HCT116 (cell line): ENCODE results near the gene SPATS1. TPM values are rescaled to one million over a fixed set of nuclear protein-coding genes. Genes with fewer than 3 reads are reported as not detected.

Experiments
- ATAC-seq: fragments of 200-7000 bp; cut with Tn5 transposase; 2 replicates; pipeline ENCODE4 v1.9.1; 2020; ENCODE audit warnings: mild to moderate bottlenecking, moderate library complexity
- BruUV-seq: library from RNA; stranded (reverse); fragments of 400-500 nt; replicated peaks from 2 replicates; lab custom pipeline; 2021; lab: Mats Ljungman, UMichigan
- CTCF ChIA-PET: fragments of 300-600 bp; sonication (Branson Sonifier 250); formaldehyde crosslinking; loops from one replicate; lab custom pipeline; 2021; ENCODE audit warnings: antibody characterized with exemption; lab: Charles Lee
- POLR2A ChIA-PET: fragments of 300-600, 350-600 bp; sonication (Branson Sonifier 250); formaldehyde crosslinking; loops from one replicate; lab custom pipeline; 2021; ENCODE audit warnings: antibody characterized with exemption; lab: Charles Lee
- RAD21 ChIA-PET, 2 experiments: fragments of 300-600 bp; sonication (Branson Sonifier 250); formaldehyde crosslinking; loops; one replicate each; lab custom pipeline; 2023; ENCODE audit warnings: low total read pairs in 2 of 2; ENCODE audit not compliant: uncharacterized antibody in 2 of 2, unreplicated experiment in 2 of 2, low non-redundant PET in 1 of 2; lab: Charles Lee
- DNase-seq: peaks from one replicate; pipeline ENCODE4 v3.0.0-alpha.2; 2010; ENCODE audit warnings: low read depth, low spot score
- H2AFZ ChIP-seq: fragments of 200-600 bp; shearing (Covaris generic), sonication (generic); 2 replicates; pipeline ENCODE4 v1.6.1; 2017; ENCODE audit warnings: low read depth, mixed run types, mixed read lengths, antibody characterized with exemption, low read length; ENCODE audit not compliant: poor library complexity, severe bottlenecking
- H3K27ac ChIP-seq: 2 replicates; pipeline ENCODE4 v1.5.1; 2012; ENCODE audit warnings: low read depth, low read length
- H3K27me3 ChIP-seq: fragments of 200-600 bp; sonication (generic); 2 replicates; pipeline ENCODE4 v1.6.1; 2016; ENCODE audit warnings: mixed run types, low read length, mixed read lengths; ENCODE audit not compliant: insufficient read depth
- H3K36me3 ChIP-seq, 2 experiments: fragments of 200-500 bp in 1 of 2; fragments of 200-600 bp in 1 of 2; sonication (Bioruptor generic) in 1 of 2; sonication (generic) in 1 of 2; 2 replicates each; pipeline versions ENCODE4 v1.5.1 to v1.6.1; 2014 to 2016; ENCODE audit warnings: low read length in 2 of 2, inconsistent platforms in 1 of 2, mixed read lengths in 1 of 2, mixed run types in 1 of 2; ENCODE audit not compliant: insufficient read depth in 2 of 2, control insufficient read depth in 1 of 2
- H3K4me1 ChIP-seq, 2 experiments: fragments of 200-600 bp in 1 of 2; sonication (generic) in 1 of 2; 2 replicates each; pipeline versions ENCODE4 v1.5.1 to v1.6.1; 2012 to 2017; ENCODE audit warnings: low read length in 2 of 2, inconsistent platforms in 1 of 2, mild to moderate bottlenecking in 1 of 2, mixed read lengths in 1 of 2, mixed run types in 1 of 2, moderate library complexity in 1 of 2; ENCODE audit not compliant: insufficient read depth in 2 of 2, control insufficient read depth in 1 of 2
- H3K4me2 ChIP-seq: fragments of 200-600 bp; sonication (generic); 2 replicates; pipeline ENCODE4 v1.6.1; 2017; ENCODE audit warnings: mixed run types, low read length, mixed read lengths
- H3K4me3 ChIP-seq, 2 experiments: fragments of 200-600 bp in 1 of 2; sonication (generic) in 1 of 2; replicated peaks in 1 of 2; 2 replicates each; pipeline ENCODE4 v1.5.1; 2011 to 2016; ENCODE audit warnings: low read length in 2 of 2, control low read depth in 1 of 2, low read depth in 1 of 2, mild to moderate bottlenecking in 1 of 2, mixed read lengths in 1 of 2, mixed run types in 1 of 2
- H3K79me2 ChIP-seq: fragments of 200-600 bp; sonication (generic); 2 replicates; pipeline ENCODE4 v1.6.1; 2017; ENCODE audit warnings: mild to moderate bottlenecking, mixed run types, low read length, moderate library complexity, mixed read lengths; ENCODE audit not compliant: insufficient read depth
- H3K9ac ChIP-seq: fragments of 200-600 bp; sonication (generic); 2 replicates; pipeline ENCODE4 v1.6.1; 2016; ENCODE audit warnings: low read length, mixed read lengths
- H3K9me2 ChIP-seq: fragments of 200-600 bp; sonication (generic), shearing (Covaris generic); 2 replicates; pipeline ENCODE4 v1.6.1; 2017; ENCODE audit warnings: mixed run types, mild to moderate bottlenecking, moderate library complexity; ENCODE audit not compliant: insufficient read depth
- H3K9me3 ChIP-seq, 2 experiments: fragments of 200-500 bp in 1 of 2; fragments of 200-600 bp in 1 of 2; sonication (Bioruptor generic) in 1 of 2; sonication (generic) in 1 of 2; 2 replicates each; pipeline ENCODE4 v1.6.1; 2014 to 2017; ENCODE audit warnings: low read length in 2 of 2, mixed read lengths in 2 of 2, inconsistent platforms in 1 of 2, low read depth in 1 of 2, mild to moderate bottlenecking in 1 of 2, mixed run types in 1 of 2, moderate library complexity in 1 of 2; ENCODE audit not compliant: control insufficient read depth in 1 of 2, insufficient read depth in 1 of 2
- H4K20me1 ChIP-seq: fragments of 200-600 bp; sonication (generic), shearing (Covaris generic); 2 replicates; pipeline ENCODE4 v1.6.1; 2017; ENCODE audit warnings: mixed run types, mild to moderate bottlenecking, moderate library complexity; ENCODE audit not compliant: insufficient read depth
- CEBPB ChIP-seq: IDR thresholded peaks from 2 replicates; pipeline ENCODE4 v1.6.1; 2012; ENCODE audit warnings: low read depth
- EGR1 ChIP-seq: IDR thresholded peaks from 2 replicates; pipeline ENCODE4 v1.6.1; 2012; ENCODE audit warnings: low read depth
- ELF1 ChIP-seq: IDR thresholded peaks from 2 replicates; pipeline ENCODE4 v1.6.1; 2012; ENCODE audit warnings: low read depth, borderline replicate concordance
- EZH2 ChIP-seq: fragments of 200-600 bp; sonication (generic); IDR thresholded peaks from 2 replicates; pipeline ENCODE4 v1.6.1; 2017; ENCODE audit warnings: antibody characterized with exemption, mixed run types
- EZH2phosphoT487 ChIP-seq: fragments of 200-600 bp; IDR thresholded peaks from 2 replicates; pipeline ENCODE4 v1.6.1; 2018; ENCODE audit warnings: antibody characterized with exemption, borderline replicate concordance
- FOSL1 ChIP-seq: IDR thresholded peaks from 2 replicates; pipeline ENCODE4 v1.6.1; 2012; ENCODE audit warnings: low read depth
- JUND ChIP-seq: IDR thresholded peaks from 2 replicates; pipeline ENCODE4 v1.6.1; 2012
- POLR2AphosphoS5 ChIP-seq: IDR thresholded peaks from 2 replicates; pipeline ENCODE4 v1.6.1; 2011; ENCODE audit warnings: mild to moderate bottlenecking, low read depth, low read length, moderate library complexity
- RAD21 ChIP-seq: IDR thresholded peaks from 2 replicates; pipeline ENCODE4 v1.6.1; 2012; ENCODE audit warnings: low read depth, mild to moderate bottlenecking
- SP1 ChIP-seq: IDR thresholded peaks from 2 replicates; pipeline ENCODE4 v1.6.1; 2012; ENCODE audit warnings: low read depth
- SRF ChIP-seq: IDR thresholded peaks from 2 replicates; pipeline ENCODE4 v1.6.1; 2012; ENCODE audit warnings: low read depth
- TCF7L2 ChIP-seq: IDR thresholded peaks from 2 replicates; pipeline ENCODE4 v1.7.0; 2011; ENCODE audit warnings: borderline replicate concordance, inconsistent platforms; ENCODE audit not compliant: insufficient read depth, insufficient read length; ENCODE audit errors: extremely low read depth
- YY1 ChIP-seq: IDR thresholded peaks from 2 replicates; pipeline ENCODE4 v1.6.1; 2011; ENCODE audit warnings: low read length, low read depth, moderate library complexity, mild to moderate bottlenecking; ENCODE audit not compliant: insufficient replicate concordance; ENCODE audit errors: extremely low read depth
- intact Hi-C: fragments of 100-400 bp; cut with micrococcal nuclease; formaldehyde crosslinking; loops from 2 replicates; pipeline ENCODE4 v1.10.0; 2022
- total RNA-seq: library from RNA; stranded (reverse); gene quantifications from one replicate; pipeline ENCODE4 v1.2.1, GENCODE V29; 2021; ENCODE audit not compliant: unreplicated experiment
- TF ChIP-seq, protein P1 (sequence below), 3 experiments: fragments of 200-600 bp in 1 of 3; sonication (generic) in 1 of 3; IDR thresholded peaks in 2 of 3; conservative IDR thresholded peaks in 1 of 3; 2 replicates each; pipeline ENCODE4 v1.5.1; 2012 to 2017; ENCODE audit warnings: low read depth in 2 of 3, low read length in 2 of 3, antibody characterized with exemption in 1 of 3, borderline replicate concordance in 1 of 3, control low read depth in 1 of 3, mild to moderate bottlenecking in 1 of 3, mixed read lengths in 1 of 3, mixed run types in 1 of 3, moderate library complexity in 1 of 3; ENCODE audit not compliant: insufficient read depth in 1 of 3
- TF ChIP-seq, protein P2 (sequence below): IDR thresholded peaks from 2 replicates; pipeline ENCODE4 v1.6.1; 2012
- TF ChIP-seq, protein P3 (sequence below): IDR thresholded peaks from 2 replicates; pipeline ENCODE4 v1.6.1; 2012; ENCODE audit warnings: low read depth

Gene SPATS1
- total RNA-seq, 1 experiment from 2014 or later, result not detected

DNA sequence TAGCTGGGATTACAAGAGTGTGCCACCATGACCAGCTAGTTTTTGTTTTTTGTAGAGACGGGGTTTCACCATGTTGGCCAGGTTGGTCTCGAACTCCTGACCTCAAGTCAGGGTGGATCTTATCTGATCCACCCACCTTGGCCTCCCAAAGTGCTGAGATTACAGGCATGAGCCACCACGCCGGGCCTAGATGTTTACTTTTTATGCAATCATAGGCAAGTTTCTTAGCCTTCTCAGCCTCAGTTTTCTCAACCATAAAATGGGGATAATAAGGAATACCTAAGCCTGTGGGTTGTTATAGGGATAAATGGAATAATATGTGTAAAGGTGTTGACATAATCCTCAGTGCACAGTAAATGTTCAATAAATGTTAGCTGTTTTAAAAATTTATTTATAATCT lies 9.8 kb downstream of the SPATS1 start:
- Histone ChIP-seq H3K4me1 (no peaks in the 10 kb centered on the region), H3K9me2 (no peaks in the 10 kb centered on the region), H3K79me2 (no peaks in the 10 kb centered on the region), H3K9ac (no peak overlapping the region), H3K27me3 (no peaks in the 10 kb centered on the region), H2AFZ (no peak overlapping the region), H3K4me2 (no peak overlapping the region), H3K36me3 (no peaks in the 10 kb centered on the region), H3K4me3 (no peak overlapping the region), H3K27ac (no peak overlapping the region), H4K20me1 (no peaks in the 10 kb centered on the region), H3K9me3 (no peaks in the 10 kb centered on the region)
- DNase-seq (no peak), ATAC-seq (no peak)
- TF ChIP-seq CEBPB, result no peak
- no peak for TF ChIP-seq YY1
- no peak for TF ChIP-seq POLR2AphosphoS5
- no peak for TF ChIP-seq EGR1
- TF ChIP-seq FOSL1, result no peak
- intact Hi-C loops, result no loop called here
- no TSS peak for BruUV-seq
- ChIA-PET CTCF (no interaction called here), RAD21 (no interaction called here), POLR2A (no interaction called here)

- no peak for ATAC-seq
- Histone ChIP-seq H3K9me3 (no peaks in the 10 kb centered on the region), H3K4me1 (no peaks in the 10 kb centered on the region), H3K4me2 (no peak overlapping the region), H3K9me2 (no peaks in the 10 kb centered on the region), H3K79me2 (no peaks in the 10 kb centered on the region), H4K20me1 (no peaks in the 10 kb centered on the region), H3K36me3 (no peaks in the 10 kb centered on the region), H3K9ac (no peak overlapping the region), H3K27ac (no peak overlapping the region), H2AFZ (no peak overlapping the region), H3K4me3 (no peak overlapping the region), H3K27me3 (no peaks in the 10 kb centered on the region)
- intact Hi-C loops, result no loop called here
- RAD21 ChIA-PET, result no interaction called here
- POLR2A ChIA-PET, result no interaction called here
- no TSS peak for BruUV-seq
- DNase-seq, result no peak
- CTCF ChIA-PET, result no interaction called here
- TF ChIP-seq JUND (no peak), FOSL1 (no peak), YY1 (no peak), POLR2AphosphoS5 (no peak), RAD21 (no peak), SRF (no peak), TCF7L2 (no peak), EZH2phosphoT487 (no peak), SP1 (no peak), CEBPB (no peak), ELF1 (no peak), EZH2 (no peak)
- TF ChIP-seq, protein P1, sequence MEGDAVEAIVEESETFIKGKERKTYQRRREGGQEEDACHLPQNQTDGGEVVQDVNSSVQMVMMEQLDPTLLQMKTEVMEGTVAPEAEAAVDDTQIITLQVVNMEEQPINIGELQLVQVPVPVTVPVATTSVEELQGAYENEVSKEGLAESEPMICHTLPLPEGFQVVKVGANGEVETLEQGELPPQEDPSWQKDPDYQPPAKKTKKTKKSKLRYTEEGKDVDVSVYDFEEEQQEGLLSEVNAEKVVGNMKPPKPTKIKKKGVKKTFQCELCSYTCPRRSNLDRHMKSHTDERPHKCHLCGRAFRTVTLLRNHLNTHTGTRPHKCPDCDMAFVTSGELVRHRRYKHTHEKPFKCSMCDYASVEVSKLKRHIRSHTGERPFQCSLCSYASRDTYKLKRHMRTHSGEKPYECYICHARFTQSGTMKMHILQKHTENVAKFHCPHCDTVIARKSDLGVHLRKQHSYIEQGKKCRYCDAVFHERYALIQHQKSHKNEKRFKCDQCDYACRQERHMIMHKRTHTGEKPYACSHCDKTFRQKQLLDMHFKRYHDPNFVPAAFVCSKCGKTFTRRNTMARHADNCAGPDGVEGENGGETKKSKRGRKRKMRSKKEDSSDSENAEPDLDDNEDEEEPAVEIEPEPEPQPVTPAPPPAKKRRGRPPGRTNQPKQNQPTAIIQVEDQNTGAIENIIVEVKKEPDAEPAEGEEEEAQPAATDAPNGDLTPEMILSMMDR (IDR thresholded peaks at IDR 0.05 in 2 of 3, conservative IDR thresholded peaks at IDR 0.05 in 1 of 3; ENCODE audit: borderline replicate concordance in 1 of 3, insufficient read depth in 1 of 3, low read depth in 2 of 3, low read length in 2 of 3), result no peak
- TF ChIP-seq, protein P2, sequence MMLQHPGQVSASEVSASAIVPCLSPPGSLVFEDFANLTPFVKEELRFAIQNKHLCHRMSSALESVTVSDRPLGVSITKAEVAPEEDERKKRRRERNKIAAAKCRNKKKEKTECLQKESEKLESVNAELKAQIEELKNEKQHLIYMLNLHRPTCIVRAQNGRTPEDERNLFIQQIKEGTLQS, result no peak
- TF ChIP-seq, protein P3, sequence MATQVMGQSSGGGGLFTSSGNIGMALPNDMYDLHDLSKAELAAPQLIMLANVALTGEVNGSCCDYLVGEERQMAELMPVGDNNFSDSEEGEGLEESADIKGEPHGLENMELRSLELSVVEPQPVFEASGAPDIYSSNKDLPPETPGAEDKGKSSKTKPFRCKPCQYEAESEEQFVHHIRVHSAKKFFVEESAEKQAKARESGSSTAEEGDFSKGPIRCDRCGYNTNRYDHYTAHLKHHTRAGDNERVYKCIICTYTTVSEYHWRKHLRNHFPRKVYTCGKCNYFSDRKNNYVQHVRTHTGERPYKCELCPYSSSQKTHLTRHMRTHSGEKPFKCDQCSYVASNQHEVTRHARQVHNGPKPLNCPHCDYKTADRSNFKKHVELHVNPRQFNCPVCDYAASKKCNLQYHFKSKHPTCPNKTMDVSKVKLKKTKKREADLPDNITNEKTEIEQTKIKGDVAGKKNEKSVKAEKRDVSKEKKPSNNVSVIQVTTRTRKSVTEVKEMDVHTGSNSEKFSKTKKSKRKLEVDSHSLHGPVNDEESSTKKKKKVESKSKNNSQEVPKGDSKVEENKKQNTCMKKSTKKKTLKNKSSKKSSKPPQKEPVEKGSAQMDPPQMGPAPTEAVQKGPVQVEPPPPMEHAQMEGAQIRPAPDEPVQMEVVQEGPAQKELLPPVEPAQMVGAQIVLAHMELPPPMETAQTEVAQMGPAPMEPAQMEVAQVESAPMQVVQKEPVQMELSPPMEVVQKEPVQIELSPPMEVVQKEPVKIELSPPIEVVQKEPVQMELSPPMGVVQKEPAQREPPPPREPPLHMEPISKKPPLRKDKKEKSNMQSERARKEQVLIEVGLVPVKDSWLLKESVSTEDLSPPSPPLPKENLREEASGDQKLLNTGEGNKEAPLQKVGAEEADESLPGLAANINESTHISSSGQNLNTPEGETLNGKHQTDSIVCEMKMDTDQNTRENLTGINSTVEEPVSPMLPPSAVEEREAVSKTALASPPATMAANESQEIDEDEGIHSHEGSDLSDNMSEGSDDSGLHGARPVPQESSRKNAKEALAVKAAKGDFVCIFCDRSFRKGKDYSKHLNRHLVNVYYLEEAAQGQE, result no peak
Measured at GRCh38 chr6:44353336-44353735, 10.9 kb downstream of the SPATS1 start.
